Liver (tissue), 9 donors: ENCODE measurements around the gene TSKS. TPM values are rescaled to one million over a fixed set of nuclear protein-coding genes. Genes with fewer than 3 reads are reported as not detected.

ENCODE experiments used
- DNase-seq: peaks from one replicate; pipeline ENCODE4 v3.0.0-alpha.2; 2017; ENCODE audit warnings: low spot score
- H3K27ac ChIP-seq, 2 donors: one replicate each; pipeline ENCODE4 v1.7.0; 2013; ENCODE audit warnings: inconsistent platforms in 2 of 2, low read length in 2 of 2, control low read depth in 1 of 2, low read depth in 1 of 2, mild to moderate bottlenecking in 1 of 2
- H3K27me3 ChIP-seq, 4 donors: one replicate each; pipeline versions ENCODE4 v1.6.1 to v1.7.0; 2013; ENCODE audit warnings: low read length in 3 of 4, inconsistent platforms in 1 of 4, mild to moderate bottlenecking in 1 of 4, moderate library complexity in 1 of 4; ENCODE audit not compliant: control insufficient read depth in 4 of 4, insufficient read depth in 4 of 4
- H3K36me3 ChIP-seq, 4 donors: one replicate each; pipeline versions ENCODE4 v1.6.1 to v1.7.0; 2013; ENCODE audit warnings: low read length in 3 of 4, mild to moderate bottlenecking in 3 of 4, low read depth in 1 of 4, moderate library complexity in 1 of 4; ENCODE audit not compliant: control insufficient read depth in 4 of 4, insufficient read depth in 3 of 4
- H3K4me1 ChIP-seq, 4 donors: one replicate each; pipeline versions ENCODE4 v1.6.1 to v1.7.0; 2013; ENCODE audit warnings: low read length in 3 of 4, mild to moderate bottlenecking in 3 of 4, moderate library complexity in 1 of 4; ENCODE audit not compliant: control insufficient read depth in 4 of 4, insufficient read depth in 4 of 4
- H3K4me3 ChIP-seq, 3 donors: one replicate each; pipeline versions ENCODE4 v1.6.1 to v1.7.0; 2013; ENCODE audit warnings: low read length in 3 of 3, control low read depth in 1 of 3, low read depth in 1 of 3, mild to moderate bottlenecking in 1 of 3
- H3K9ac ChIP-seq, 2 donors: one replicate each; pipeline ENCODE4 v1.7.0; 2013; ENCODE audit warnings: low read length in 2 of 2, mild to moderate bottlenecking in 2 of 2, moderate library complexity in 2 of 2, control low read depth in 1 of 2, low read depth in 1 of 2
- H3K9me3 ChIP-seq, 4 donors: one replicate each; pipeline versions ENCODE4 v1.6.1 to v1.7.0; 2013; ENCODE audit warnings: low read length in 3 of 4; ENCODE audit not compliant: control insufficient read depth in 4 of 4
- EGR1 ChIP-seq, 2 donors: IDR thresholded peaks; 2 replicates each; pipeline ENCODE4 v1.6.1; 2016 to 2018; ENCODE audit warnings: antibody characterized with exemption in 2 of 2, low read depth in 2 of 2
- FOXA1 ChIP-seq: IDR thresholded peaks from 2 replicates; pipeline ENCODE4 v1.6.1; 2016; ENCODE audit warnings: antibody characterized with exemption
- FOXA2 ChIP-seq: IDR thresholded peaks from 2 replicates; pipeline ENCODE4 v1.6.1; 2016; ENCODE audit warnings: antibody characterized with exemption
- GABPA ChIP-seq, 2 donors: IDR thresholded peaks in 1 of 2; conservative IDR thresholded peaks in 1 of 2; 2 replicates each; pipeline ENCODE4 v1.6.1; 2016; ENCODE audit warnings: antibody characterized with exemption in 2 of 2, mild to moderate bottlenecking in 1 of 2, moderate library complexity in 1 of 2
- HNF4A ChIP-seq, 2 donors: conservative IDR thresholded peaks; 2 replicates each; pipeline ENCODE4 v1.6.1; 2016; ENCODE audit warnings: antibody characterized with exemption in 2 of 2, mild to moderate bottlenecking in 2 of 2
- HNF4G ChIP-seq: IDR thresholded peaks from 2 replicates; pipeline ENCODE4 v1.6.1; 2016; ENCODE audit warnings: antibody characterized with exemption
- JUND ChIP-seq, 2 donors: IDR thresholded peaks; 2 replicates each; pipeline ENCODE4 v1.6.1; 2016; ENCODE audit warnings: antibody characterized with exemption in 2 of 2
- NR2F2 ChIP-seq: IDR thresholded peaks from 2 replicates; pipeline ENCODE4 v1.6.1; 2016; ENCODE audit warnings: antibody characterized with exemption
- RAD21 ChIP-seq, 2 donors: IDR thresholded peaks; 2 replicates each; pipeline ENCODE4 v1.6.1; 2016; ENCODE audit warnings: antibody characterized with exemption in 2 of 2, mild to moderate bottlenecking in 2 of 2
- RXRA ChIP-seq, 2 donors: IDR thresholded peaks; 2 replicates each; pipeline ENCODE4 v1.6.1; 2017 to 2018; ENCODE audit warnings: antibody characterized with exemption in 2 of 2, mild to moderate bottlenecking in 1 of 2
- SP1 ChIP-seq: IDR thresholded peaks from 2 replicates; pipeline ENCODE4 v1.6.1; 2018; ENCODE audit warnings: antibody characterized with exemption, mild to moderate bottlenecking
- TAF1 ChIP-seq: conservative IDR thresholded peaks from 2 replicates; pipeline ENCODE4 v1.6.1; 2016; ENCODE audit warnings: antibody characterized with exemption, mild to moderate bottlenecking
- YY1 ChIP-seq: IDR thresholded peaks from 2 replicates; pipeline ENCODE4 v1.6.1; 2016; ENCODE audit warnings: antibody characterized with exemption, mild to moderate bottlenecking
- WGBS: extraction: QIAGEN DNeasy Blood & Tissue Kit; methylation state at CpG from one replicate; pipeline ENCODE4 v1.1.7; 2013; 5-methylcytosine and 5-hydroxymethylcytosine counted together
- polyA plus RNA-seq, 2 donors: library from polyadenylated mRNA; stranded (reverse) in 1 of 2; unstranded in 1 of 2; fragments of 200-250 nt in 1 of 2; fragments of >200 nt in 1 of 2; fragmentation: Nextera tagmentation in 1 of 2; extraction: Ambion mirVana in 1 of 2; gene quantifications; one replicate each; pipeline versions ENCODE4 v1.2.1 to v1.2.3, GENCODE V29; 2013 to 2015
- total RNA-seq, 2 donors: library from RNA; depleted of rRNA; stranded (reverse); fragments of >200 nt; gene quantifications; one replicate each; pipeline ENCODE4 v1.2.3, GENCODE V29; 2014
- TF ChIP-seq, protein P1 (sequence below): IDR thresholded peaks from 2 replicates; pipeline ENCODE4 v1.6.1; 2016; ENCODE audit warnings: antibody characterized with exemption
- TF ChIP-seq, protein P2 (sequence below): IDR thresholded peaks from 2 replicates; pipeline ENCODE4 v1.6.1; 2016; ENCODE audit warnings: antibody characterized with exemption, mild to moderate bottlenecking
- TF ChIP-seq, protein P3 (sequence below): fragments of 150-350 bp; IDR thresholded peaks from 2 replicates; pipeline ENCODE4 v1.5.1; 2017; ENCODE audit warnings: improper control_type of control experiment, low read depth, low read length; ENCODE audit not compliant: missing input control
- TF ChIP-seq, protein P4 (sequence below): IDR thresholded peaks from 2 replicates; pipeline ENCODE4 v1.6.1; 2016; ENCODE audit warnings: antibody characterized with exemption
- TF ChIP-seq, protein P5 (sequence below): IDR thresholded peaks from 2 replicates; pipeline ENCODE4 v1.6.1; 2016; ENCODE audit warnings: antibody characterized with exemption
- donor health status: healthy.
- donor health status: healthy.
- donor health status: healthy.
- donor health status: healthy.
- donor health status: healthy.

The TSKS gene
- total and polyA plus RNA-seq, 4 donors, result 0.07 to 0.61 (median 0.08) TPM; not detected in 1

GRCh38 chr19:49696115-49696514 lies 67.0 kb downstream of the TSKS start:
- Histone ChIP-seq H3K4me3 (no peak overlapping the region), H3K27me3 (no peaks in the 10 kb centered on the region), H3K36me3 (no peaks in the 10 kb centered on the region), H3K4me1 (peaks cover 0 to 6% (median 0%) of the 10 kb centered on the region in 4 donors), H3K9me3 (no peaks in the 10 kb centered on the region), H3K27ac (no peak overlapping the region), H3K9ac (no peak overlapping the region)
- no peak for DNase-seq
- TF ChIP-seq NR2F2, result no peak
- TF ChIP-seq FOXA2, result no peak
- no peak for TF ChIP-seq TAF1
- TF ChIP-seq GABPA (IDR thresholded peaks at IDR 0.05 in 1 of 2, conservative IDR thresholded peaks at IDR 0.05 in 1 of 2), result no peak
- TF ChIP-seq, protein P1, sequence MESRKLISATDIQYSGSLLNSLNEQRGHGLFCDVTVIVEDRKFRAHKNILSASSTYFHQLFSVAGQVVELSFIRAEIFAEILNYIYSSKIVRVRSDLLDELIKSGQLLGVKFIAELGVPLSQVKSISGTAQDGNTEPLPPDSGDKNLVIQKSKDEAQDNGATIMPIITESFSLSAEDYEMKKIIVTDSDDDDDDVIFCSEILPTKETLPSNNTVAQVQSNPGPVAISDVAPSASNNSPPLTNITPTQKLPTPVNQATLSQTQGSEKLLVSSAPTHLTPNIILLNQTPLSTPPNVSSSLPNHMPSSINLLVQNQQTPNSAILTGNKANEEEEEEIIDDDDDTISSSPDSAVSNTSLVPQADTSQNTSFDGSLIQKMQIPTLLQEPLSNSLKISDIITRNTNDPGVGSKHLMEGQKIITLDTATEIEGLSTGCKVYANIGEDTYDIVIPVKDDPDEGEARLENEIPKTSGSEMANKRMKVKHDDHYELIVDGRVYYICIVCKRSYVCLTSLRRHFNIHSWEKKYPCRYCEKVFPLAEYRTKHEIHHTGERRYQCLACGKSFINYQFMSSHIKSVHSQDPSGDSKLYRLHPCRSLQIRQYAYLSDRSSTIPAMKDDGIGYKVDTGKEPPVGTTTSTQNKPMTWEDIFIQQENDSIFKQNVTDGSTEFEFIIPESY, result no peak
- no peak for TF ChIP-seq YY1
- no peak for TF ChIP-seq EGR1 (IDR thresholded peaks at IDR 0.05; ENCODE audit: low read depth in 2 of 2)
- TF ChIP-seq, protein P2, sequence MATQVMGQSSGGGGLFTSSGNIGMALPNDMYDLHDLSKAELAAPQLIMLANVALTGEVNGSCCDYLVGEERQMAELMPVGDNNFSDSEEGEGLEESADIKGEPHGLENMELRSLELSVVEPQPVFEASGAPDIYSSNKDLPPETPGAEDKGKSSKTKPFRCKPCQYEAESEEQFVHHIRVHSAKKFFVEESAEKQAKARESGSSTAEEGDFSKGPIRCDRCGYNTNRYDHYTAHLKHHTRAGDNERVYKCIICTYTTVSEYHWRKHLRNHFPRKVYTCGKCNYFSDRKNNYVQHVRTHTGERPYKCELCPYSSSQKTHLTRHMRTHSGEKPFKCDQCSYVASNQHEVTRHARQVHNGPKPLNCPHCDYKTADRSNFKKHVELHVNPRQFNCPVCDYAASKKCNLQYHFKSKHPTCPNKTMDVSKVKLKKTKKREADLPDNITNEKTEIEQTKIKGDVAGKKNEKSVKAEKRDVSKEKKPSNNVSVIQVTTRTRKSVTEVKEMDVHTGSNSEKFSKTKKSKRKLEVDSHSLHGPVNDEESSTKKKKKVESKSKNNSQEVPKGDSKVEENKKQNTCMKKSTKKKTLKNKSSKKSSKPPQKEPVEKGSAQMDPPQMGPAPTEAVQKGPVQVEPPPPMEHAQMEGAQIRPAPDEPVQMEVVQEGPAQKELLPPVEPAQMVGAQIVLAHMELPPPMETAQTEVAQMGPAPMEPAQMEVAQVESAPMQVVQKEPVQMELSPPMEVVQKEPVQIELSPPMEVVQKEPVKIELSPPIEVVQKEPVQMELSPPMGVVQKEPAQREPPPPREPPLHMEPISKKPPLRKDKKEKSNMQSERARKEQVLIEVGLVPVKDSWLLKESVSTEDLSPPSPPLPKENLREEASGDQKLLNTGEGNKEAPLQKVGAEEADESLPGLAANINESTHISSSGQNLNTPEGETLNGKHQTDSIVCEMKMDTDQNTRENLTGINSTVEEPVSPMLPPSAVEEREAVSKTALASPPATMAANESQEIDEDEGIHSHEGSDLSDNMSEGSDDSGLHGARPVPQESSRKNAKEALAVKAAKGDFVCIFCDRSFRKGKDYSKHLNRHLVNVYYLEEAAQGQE, result no peak
- no peak for TF ChIP-seq SP1
- TF ChIP-seq HNF4G, result no peak
- no peak for TF ChIP-seq RXRA (IDR thresholded peaks at IDR 0.05)
- no peak for TF ChIP-seq JUND (IDR thresholded peaks at IDR 0.05)
- TF ChIP-seq, protein P3, sequence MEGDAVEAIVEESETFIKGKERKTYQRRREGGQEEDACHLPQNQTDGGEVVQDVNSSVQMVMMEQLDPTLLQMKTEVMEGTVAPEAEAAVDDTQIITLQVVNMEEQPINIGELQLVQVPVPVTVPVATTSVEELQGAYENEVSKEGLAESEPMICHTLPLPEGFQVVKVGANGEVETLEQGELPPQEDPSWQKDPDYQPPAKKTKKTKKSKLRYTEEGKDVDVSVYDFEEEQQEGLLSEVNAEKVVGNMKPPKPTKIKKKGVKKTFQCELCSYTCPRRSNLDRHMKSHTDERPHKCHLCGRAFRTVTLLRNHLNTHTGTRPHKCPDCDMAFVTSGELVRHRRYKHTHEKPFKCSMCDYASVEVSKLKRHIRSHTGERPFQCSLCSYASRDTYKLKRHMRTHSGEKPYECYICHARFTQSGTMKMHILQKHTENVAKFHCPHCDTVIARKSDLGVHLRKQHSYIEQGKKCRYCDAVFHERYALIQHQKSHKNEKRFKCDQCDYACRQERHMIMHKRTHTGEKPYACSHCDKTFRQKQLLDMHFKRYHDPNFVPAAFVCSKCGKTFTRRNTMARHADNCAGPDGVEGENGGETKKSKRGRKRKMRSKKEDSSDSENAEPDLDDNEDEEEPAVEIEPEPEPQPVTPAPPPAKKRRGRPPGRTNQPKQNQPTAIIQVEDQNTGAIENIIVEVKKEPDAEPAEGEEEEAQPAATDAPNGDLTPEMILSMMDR, result no peak
- TF ChIP-seq HNF4A (conservative IDR thresholded peaks at IDR 0.05), result no peak
- TF ChIP-seq, protein P4, sequence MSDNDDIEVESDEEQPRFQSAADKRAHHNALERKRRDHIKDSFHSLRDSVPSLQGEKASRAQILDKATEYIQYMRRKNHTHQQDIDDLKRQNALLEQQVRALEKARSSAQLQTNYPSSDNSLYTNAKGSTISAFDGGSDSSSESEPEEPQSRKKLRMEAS, result no peak
- TF ChIP-seq RAD21 (IDR thresholded peaks at IDR 0.05), result no peak
- TF ChIP-seq, protein P5, sequence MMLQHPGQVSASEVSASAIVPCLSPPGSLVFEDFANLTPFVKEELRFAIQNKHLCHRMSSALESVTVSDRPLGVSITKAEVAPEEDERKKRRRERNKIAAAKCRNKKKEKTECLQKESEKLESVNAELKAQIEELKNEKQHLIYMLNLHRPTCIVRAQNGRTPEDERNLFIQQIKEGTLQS, result no peak
- TF ChIP-seq FOXA1, result no peak
- WGBS, result 85% methylated on average over 6 of the region's 6 CpGs
